CD14-positive monocyte (primary cell): ENCODE measurements around the gene STKLD1. TPM values are rescaled to one million over a fixed set of nuclear protein-coding genes. Genes with fewer than 3 reads are reported as not detected.
"Not testable (repeated sequence)": the region's sequence is repeated elsewhere in the genome, so short reads cannot be mapped to it uniquely, and the experiment has no call there.

Experiments
- DNase-seq, 3 donors: peaks; one replicate each; pipeline ENCODE4 v3.0.0-alpha.2; 2011 to 2022
- H2AFZ ChIP-seq: 2 replicates; pipeline ENCODE4 v1.6.0; 2012; ENCODE audit warnings: mild to moderate bottlenecking, low read depth, low read length, inconsistent platforms; ENCODE audit not compliant: insufficient read depth, poor library complexity, severe bottlenecking
- H3K27ac ChIP-seq, 2 donors: 1 replicate in 1 of 2; 2 replicates in 1 of 2; pipeline ENCODE4 v1.5.1; 2012 to 2013; ENCODE audit warnings: low read length in 2 of 2, control low read depth in 1 of 2, inconsistent platforms in 1 of 2, low read depth in 1 of 2, mild to moderate bottlenecking in 1 of 2
- H3K27me3 ChIP-seq, 2 donors: one replicate each; pipeline versions ENCODE4 v1.6.0 to v1.6.1; 2011 to 2013; ENCODE audit warnings: low read length in 2 of 2; ENCODE audit not compliant: control insufficient read depth in 2 of 2, insufficient read depth in 2 of 2
- H3K36me3 ChIP-seq, 2 donors: replicated peaks in 1 of 2; 1 replicate in 1 of 2; 2 replicates in 1 of 2; pipeline versions ENCODE4 v1.5.1 to v1.6.1; 2012 to 2013; ENCODE audit warnings: low read length in 2 of 2, control low read depth in 1 of 2, inconsistent platforms in 1 of 2, mild to moderate bottlenecking in 1 of 2; ENCODE audit not compliant: insufficient read depth in 2 of 2, control insufficient read depth in 1 of 2
- H3K4me1 ChIP-seq, 2 donors: 1 replicate in 1 of 2; 2 replicates in 1 of 2; pipeline versions ENCODE4 v1.5.1 to v1.6.1; 2012 to 2013; ENCODE audit warnings: low read length in 2 of 2, control low read depth in 1 of 2, inconsistent platforms in 1 of 2, mild to moderate bottlenecking in 1 of 2, moderate library complexity in 1 of 2; ENCODE audit not compliant: insufficient read depth in 2 of 2, control insufficient read depth in 1 of 2
- H3K4me2 ChIP-seq: replicated peaks from 2 replicates; pipeline ENCODE3; 2012; ENCODE audit warnings: low read length, moderate library complexity, mild to moderate bottlenecking; ENCODE audit not compliant: poor library complexity, severe bottlenecking; ENCODE audit errors: extremely low read depth
- H3K4me3 ChIP-seq, 3 experiments: fragments of 200-600 bp in 1 of 3; sonication (generic) in 1 of 3; replicated peaks in 1 of 3; 1 replicate in 2 of 3; 2 replicates in 1 of 3; pipeline ENCODE4 v1.5.1; 2011 to 2013; ENCODE audit warnings: low read length in 3 of 3, mild to moderate bottlenecking in 3 of 3, control low read depth in 2 of 3, low read depth in 2 of 3, inconsistent platforms in 1 of 3, moderate library complexity in 1 of 3
- H3K79me2 ChIP-seq: 2 replicates; pipeline ENCODE4 v1.6.0; 2012; ENCODE audit warnings: mild to moderate bottlenecking, control low read depth, inconsistent platforms, low read length, moderate library complexity; ENCODE audit not compliant: insufficient read depth
- H3K9ac ChIP-seq: 2 replicates; pipeline ENCODE4 v1.6.0; 2017; ENCODE audit warnings: low read length, mild to moderate bottlenecking; ENCODE audit not compliant: insufficient read depth, poor library complexity, severe bottlenecking
- H3K9me3 ChIP-seq, 2 donors: replicated peaks in 1 of 2; 1 replicate in 1 of 2; 2 replicates in 1 of 2; pipeline versions ENCODE4 v1.5.1 to v1.6.1; 2012 to 2013; ENCODE audit warnings: low read length in 2 of 2, control low read depth in 1 of 2; ENCODE audit not compliant: control insufficient read depth in 1 of 2, insufficient read depth in 1 of 2
- H4K20me1 ChIP-seq: 2 replicates; pipeline ENCODE4 v1.6.0; 2012; ENCODE audit warnings: mild to moderate bottlenecking, low read length, control low read depth, moderate library complexity; ENCODE audit not compliant: insufficient read depth
- H3K27ac Mint-ChIP-seq, 7 donors: one replicate each; pipeline ENCODE4 v1.8.0; 2020; ENCODE audit warnings: mild to moderate bottlenecking in 7 of 7, mixed read lengths in 7 of 7, moderate library complexity in 6 of 7, inconsistent platforms in 2 of 7
- H3K27me3 Mint-ChIP-seq, 3 donors: one replicate each; pipeline ENCODE4 v1.8.0; 2021 to 2022; ENCODE audit warnings: low read depth in 3 of 3, mild to moderate bottlenecking in 3 of 3, mixed read lengths in 3 of 3, moderate library complexity in 3 of 3, inconsistent platforms in 1 of 3
- H3K36me3 Mint-ChIP-seq, 2 donors: one replicate each; pipeline ENCODE4 v1.8.0; 2020; ENCODE audit warnings: mixed read lengths in 2 of 2, inconsistent platforms in 1 of 2, mild to moderate bottlenecking in 1 of 2
- H3K4me1 Mint-ChIP-seq: one replicate; pipeline ENCODE4 v1.8.0; 2020; ENCODE audit warnings: mild to moderate bottlenecking, mixed read lengths
- H3K4me3 Mint-ChIP-seq, 2 donors: one replicate each; pipeline ENCODE4 v1.8.0; 2020; ENCODE audit warnings: mild to moderate bottlenecking in 2 of 2, mixed read lengths in 2 of 2, moderate library complexity in 1 of 2
- H3K9me3 Mint-ChIP-seq, 7 donors: one replicate each; pipeline ENCODE4 v1.8.0; 2020 to 2022; ENCODE audit warnings: mixed read lengths in 7 of 7, mild to moderate bottlenecking in 6 of 7, moderate library complexity in 6 of 7, inconsistent platforms in 2 of 7
- WGBS: methylation state at CpG from one replicate; pipeline ENCODE4 v1.1.5; 2013; ENCODE audit warnings: missing lambda C conversion rate; ENCODE audit not compliant: insufficient coverage; 5-methylcytosine and 5-hydroxymethylcytosine counted together
- intact Hi-C, 2 donors: fragments of 100-400 bp; cut with micrococcal nuclease; formaldehyde crosslinking; loops; one replicate each; pipeline versions ENCODE4 v1.15.0 to v1.15.1; 2023
- polyA plus RNA-seq, 3 donors: library from polyadenylated mRNA; depleted of rRNA in 1 of 3; unstranded in 2 of 3; stranded (reverse) in 1 of 3; fragments of 300-500 nt in 2 of 3; fragments of >200 nt in 1 of 3; fragmentation: Illumina TruSeq in 2 of 3; gene quantifications; 1 replicate in 2 of 3; 2 replicates in 1 of 3; pipeline ENCODE4 v1.2.3, GENCODE V29; 2012 to 2021
- TF ChIP-seq, protein P1 (sequence below): fragments of 200-600 bp; IDR thresholded peaks from one replicate; pipeline ENCODE4 v1.8.0; 2022; ENCODE audit warnings: antibody characterized with exemption, mild to moderate bottlenecking

Gene STKLD1
- polyA plus RNA-seq, 3 donors = 0.27 TPM; not detected in 2

DNA sequence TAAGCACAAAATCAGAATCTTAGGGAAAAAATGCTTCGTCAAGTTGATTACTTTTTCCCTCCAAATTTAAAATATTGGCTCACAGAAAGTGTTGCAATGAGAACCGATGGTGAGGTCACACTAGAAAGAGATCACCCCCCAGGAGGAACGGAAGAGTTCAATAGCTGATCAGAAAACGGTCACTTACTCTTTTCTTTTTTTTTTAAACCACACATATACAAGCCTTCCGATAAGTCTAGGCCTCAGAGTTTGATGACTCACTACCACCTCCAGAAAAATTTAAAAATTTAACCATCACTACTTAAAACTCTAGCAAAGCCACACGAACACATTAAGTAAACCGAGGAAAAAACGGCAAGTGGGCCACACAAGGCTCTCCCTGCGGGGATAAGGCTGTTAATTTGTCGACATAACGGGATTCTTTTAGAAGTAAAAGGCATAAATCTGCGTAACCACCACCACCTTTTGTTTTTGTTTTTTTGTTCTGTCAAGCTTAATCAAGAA, 1.5 kb upstream of the STKLD1 start:
- Mint-ChIP-seq H3K36me3 (peaks cover 21 to 34% of the 10 kb centered on the region in 2 donors), H3K27me3 (peaks cover 0 to 5% (median 3%) of the 10 kb centered on the region in 3 donors), H3K27ac (peak overlapping the region; percentile 89 to 96 (median 94)), H3K9me3 (no peaks in the 10 kb centered on the region), H3K4me1 (peaks cover 65% of the 10 kb centered on the region), H3K4me3 (peak overlapping the region; percentile 94 to 97)
- peaks cover 21 to 56% of the 10 kb centered on the region in 2 donors for H3K4me1 ChIP-seq
- DNase-seq = peak in 2 of 3 donors; percentile 31 to 49
- peak overlapping the region; percentile 71 to 83 for H3K27ac ChIP-seq
- H4K20me1 ChIP-seq = peaks cover 57% of the 10 kb centered on the region
- WGBS = 0% methylated on average over 4 of the region's 12 CpGs
- TF ChIP-seq, protein P1, sequence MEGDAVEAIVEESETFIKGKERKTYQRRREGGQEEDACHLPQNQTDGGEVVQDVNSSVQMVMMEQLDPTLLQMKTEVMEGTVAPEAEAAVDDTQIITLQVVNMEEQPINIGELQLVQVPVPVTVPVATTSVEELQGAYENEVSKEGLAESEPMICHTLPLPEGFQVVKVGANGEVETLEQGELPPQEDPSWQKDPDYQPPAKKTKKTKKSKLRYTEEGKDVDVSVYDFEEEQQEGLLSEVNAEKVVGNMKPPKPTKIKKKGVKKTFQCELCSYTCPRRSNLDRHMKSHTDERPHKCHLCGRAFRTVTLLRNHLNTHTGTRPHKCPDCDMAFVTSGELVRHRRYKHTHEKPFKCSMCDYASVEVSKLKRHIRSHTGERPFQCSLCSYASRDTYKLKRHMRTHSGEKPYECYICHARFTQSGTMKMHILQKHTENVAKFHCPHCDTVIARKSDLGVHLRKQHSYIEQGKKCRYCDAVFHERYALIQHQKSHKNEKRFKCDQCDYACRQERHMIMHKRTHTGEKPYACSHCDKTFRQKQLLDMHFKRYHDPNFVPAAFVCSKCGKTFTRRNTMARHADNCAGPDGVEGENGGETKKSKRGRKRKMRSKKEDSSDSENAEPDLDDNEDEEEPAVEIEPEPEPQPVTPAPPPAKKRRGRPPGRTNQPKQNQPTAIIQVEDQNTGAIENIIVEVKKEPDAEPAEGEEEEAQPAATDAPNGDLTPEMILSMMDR = no peak
- H3K4me3 ChIP-seq = peak overlapping the region; percentile 65 to 95 (median 86)
- H3K9ac ChIP-seq = peak overlapping the region; percentile 96
- intact Hi-C loops = loop anchor here (2.0 to 10.0 kb wide), 2 partner anchors 18 to 340 kb away; partner anchors contain the start of genes GTF3C5 (in 1 of the 2), SURF1 (in 1 of the 2) and SURF2 (in 1 of the 2)
- peak overlapping the region; percentile 85 for H3K4me2 ChIP-seq
- peak overlapping the region; percentile 98 for H2AFZ ChIP-seq
- peaks cover 61% of the 10 kb centered on the region for H3K79me2 ChIP-seq
- H3K27me3 ChIP-seq = no peaks in the 10 kb centered on the region
- H3K9me3 ChIP-seq = no peaks in the 10 kb centered on the region
- H3K36me3 ChIP-seq = peaks cover 20 to 29% of the 10 kb centered on the region in 2 donors

GRCh38 chr9:133375116-133375723, 946 bp upstream of the STKLD1 start:
- intact Hi-C loops = loop anchor here (2.0 to 10.0 kb wide), 2 partner anchors 18 to 340 kb away; partner anchors contain the start of genes GTF3C5 (in 1 of the 2), SURF1 (in 1 of the 2) and SURF2 (in 1 of the 2)
- no peaks in the 10 kb centered on the region for H3K27me3 ChIP-seq
- peaks cover 52% of the 10 kb centered on the region for H4K20me1 ChIP-seq
- peak overlapping the region; percentile 89 to 96 (median 94) for H3K27ac Mint-ChIP-seq
- peak overlapping the region; percentile 94 to 97 for H3K4me3 Mint-ChIP-seq
- peaks cover 0 to 5% (median 3%) of the 10 kb centered on the region in 3 donors for H3K27me3 Mint-ChIP-seq
- peak overlapping the region; percentile 65 to 95 (median 86) for H3K4me3 ChIP-seq
- H3K4me1 ChIP-seq = peaks cover 21 to 56% of the 10 kb centered on the region in 2 donors
- WGBS = 0% methylated on average over 37 of the region's 39 CpGs
- peak overlapping the region; percentile 71 to 83 for H3K27ac ChIP-seq
- DNase-seq = peak in 2 of 3 donors; percentile 17 to 25
- H3K4me2 ChIP-seq = peak overlapping the region; percentile 85
- H3K9me3 Mint-ChIP-seq = no peaks in the 10 kb centered on the region
- H3K9ac ChIP-seq = peak overlapping the region; percentile 96
- H3K79me2 ChIP-seq = peaks cover 56% of the 10 kb centered on the region
- H3K36me3 Mint-ChIP-seq = peaks cover 16 to 29% of the 10 kb centered on the region in 2 donors
- H3K4me1 Mint-ChIP-seq = peaks cover 59% of the 10 kb centered on the region
- H3K9me3 ChIP-seq = no peaks in the 10 kb centered on the region
- TF ChIP-seq, protein P1 = no peak
- H2AFZ ChIP-seq = peak overlapping the region; percentile 98
- peaks cover 14 to 23% of the 10 kb centered on the region in 2 donors for H3K36me3 ChIP-seq

GRCh38 chr9:133377280-133377679, 1.1 kb downstream of the STKLD1 start:
- Histone ChIP-seq H4K20me1 (peaks cover 31% of the 10 kb centered on the region), H3K36me3 (peaks cover 4 to 11% of the 10 kb centered on the region in 2 donors), H3K4me1 (peaks cover 21 to 44% of the 10 kb centered on the region in 2 donors), H3K79me2 (peaks cover 35% of the 10 kb centered on the region)
- H3K27me3 Mint-ChIP-seq, H3K27ac ChIP-seq, H3K9me3 Mint-ChIP-seq, H2AFZ ChIP-seq, H3K9ac ChIP-seq, H3K9me3 ChIP-seq, H3K4me3 ChIP-seq, DNase-seq, H3K27me3 ChIP-seq, H3K27ac Mint-ChIP-seq, H3K4me3 Mint-ChIP-seq, H3K4me2 ChIP-seq: not testable (repeated sequence)
- 95% methylated on average over 11 of the region's 14 CpGs for WGBS
- peaks cover 41% of the 10 kb centered on the region for H3K4me1 Mint-ChIP-seq
- intact Hi-C loops = loop anchor here (2.0 to 10.0 kb wide), 2 partner anchors 40 to 342 kb away; partner anchors contain the start of genes GTF3C5 (in 1 of the 2) and SURF6 (in 1 of the 2)
- H3K36me3 Mint-ChIP-seq = peaks cover 3 to 14% of the 10 kb centered on the region in 2 donors
